Lung (tissue), 12 donors: ENCODE data around the gene SPATA6L. TPM values are rescaled to one million over a fixed set of nuclear protein-coding genes. Genes with fewer than 3 reads are reported as not detected.

Source experiments
- ATAC-seq: fragments of 200-7000 bp; cut with Tn5 transposase; one replicate; pipeline ENCODE4 v1.9.1; 2020; ENCODE audit warnings: moderate number of reproducible peaks; ENCODE audit not compliant: insufficient read depth, low FRiP score
- DNase-seq, 3 donors: peaks; one replicate each; pipeline ENCODE4 v3.0.0-alpha.2; 2013 to 2017
- H3K27ac ChIP-seq, 2 donors: one replicate each; pipeline ENCODE4 v1.5.1; 2013; ENCODE audit warnings: mild to moderate bottlenecking in 2 of 2, moderate library complexity in 2 of 2, control low read depth in 1 of 2, inconsistent platforms in 1 of 2, low read depth in 1 of 2, low read length in 1 of 2
- H3K27me3 ChIP-seq, 3 donors: one replicate each; pipeline ENCODE4 v1.5.1; 2013; ENCODE audit warnings: low read length in 2 of 3; ENCODE audit not compliant: control insufficient read depth in 3 of 3, insufficient read depth in 3 of 3
- H3K36me3 ChIP-seq, 4 donors: one replicate each; pipeline ENCODE4 v1.5.1; 2013; ENCODE audit warnings: low read length in 4 of 4, mild to moderate bottlenecking in 1 of 4, moderate library complexity in 1 of 4; ENCODE audit not compliant: control insufficient read depth in 4 of 4, insufficient read depth in 4 of 4
- H3K4me1 ChIP-seq, 5 donors: one replicate each; pipeline ENCODE4 v1.5.1; 2013; ENCODE audit warnings: low read length in 5 of 5, mild to moderate bottlenecking in 2 of 5, moderate library complexity in 1 of 5; ENCODE audit not compliant: control insufficient read depth in 5 of 5, insufficient read depth in 5 of 5
- H3K4me3 ChIP-seq: one replicate; pipeline ENCODE4 v1.5.1; 2013; ENCODE audit warnings: mild to moderate bottlenecking, control low read depth, moderate library complexity
- H3K9ac ChIP-seq, 2 donors: one replicate each; pipeline ENCODE4 v1.5.1; 2013; ENCODE audit warnings: low read length in 2 of 2, control low read depth in 1 of 2; ENCODE audit not compliant: insufficient read depth in 1 of 2
- H3K9me3 ChIP-seq, 4 donors: one replicate each; pipeline ENCODE4 v1.5.1; 2013; ENCODE audit warnings: low read length in 3 of 4, mild to moderate bottlenecking in 1 of 4, moderate library complexity in 1 of 4; ENCODE audit not compliant: control insufficient read depth in 4 of 4, insufficient read depth in 3 of 4
- WGBS, 2 donors: extraction: QIAGEN DNeasy Blood & Tissue Kit; methylation state at CpG; one replicate each; pipeline ENCODE4 v1.1.7; 2013; 5-methylcytosine and 5-hydroxymethylcytosine counted together
- polyA plus RNA-seq, 2 donors: library from polyadenylated mRNA; stranded (reverse); fragments of 200-250 nt; gene quantifications; one replicate each; pipeline ENCODE4 v1.2.1, GENCODE V29; 2013
- total RNA-seq, 2 donors: library from RNA; depleted of rRNA in 1 of 2; stranded (reverse); fragments of >200 nt in 1 of 2; gene quantifications; one replicate each; pipeline ENCODE4 v1.2.1, GENCODE V29; 2014 to 2021
- TF ChIP-seq, protein P1 (sequence below): IDR thresholded peaks from 2 replicates; pipeline ENCODE4 v1.5.1; 2012; ENCODE audit warnings: mild to moderate bottlenecking; ENCODE audit errors: control extremely low read depth, extremely low read depth
- donor health status: control.
- donor health status: control.
- donor health status: Bipolar disorder and iron deficiency.
- donor health status: healthy.
- donor health status: DM: yes; HTN: yes; CAD: no.

SPATA6L gene
- total and polyA plus RNA-seq, 4 donors: 2.1 to 25.6 (median 11.4) TPM

DNA sequence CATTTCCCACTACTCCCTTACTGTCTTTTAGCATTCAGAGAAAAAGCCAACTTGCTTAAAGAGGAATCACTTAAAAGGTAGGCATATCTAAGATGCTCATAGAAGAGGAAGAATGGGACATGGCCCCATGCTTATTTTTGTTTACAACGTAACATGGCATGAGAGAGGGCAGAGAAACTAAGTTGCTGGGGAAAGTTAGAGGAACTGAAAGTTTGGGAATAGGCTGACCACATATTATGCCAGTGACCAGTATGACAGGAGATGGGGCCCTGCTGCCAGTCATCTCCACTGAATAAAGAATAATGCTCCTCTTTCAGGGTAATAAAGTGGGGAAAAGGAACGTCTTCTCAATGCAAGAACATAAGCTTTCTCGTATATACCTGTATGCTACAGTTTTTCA, 2.3 kb downstream of the SPATA6L start:
- Histone ChIP-seq H3K4me1 (peaks cover 7 to 33% (median 8%) of the 10 kb centered on the region in 5 donors), H3K4me3 (no peak overlapping the region), H3K27me3 (no peaks in the 10 kb centered on the region), H3K9me3 (no peaks in the 10 kb centered on the region), H3K36me3 (no peaks in the 10 kb centered on the region), H3K27ac (no peak overlapping the region), H3K9ac (no peak overlapping the region)
- ATAC-seq: no peak
- DNase-seq: no peak
- 82 to 87% methylated on average over 3 of the region's 3 CpGs for WGBS, 2 donors
- TF ChIP-seq, protein P1, sequence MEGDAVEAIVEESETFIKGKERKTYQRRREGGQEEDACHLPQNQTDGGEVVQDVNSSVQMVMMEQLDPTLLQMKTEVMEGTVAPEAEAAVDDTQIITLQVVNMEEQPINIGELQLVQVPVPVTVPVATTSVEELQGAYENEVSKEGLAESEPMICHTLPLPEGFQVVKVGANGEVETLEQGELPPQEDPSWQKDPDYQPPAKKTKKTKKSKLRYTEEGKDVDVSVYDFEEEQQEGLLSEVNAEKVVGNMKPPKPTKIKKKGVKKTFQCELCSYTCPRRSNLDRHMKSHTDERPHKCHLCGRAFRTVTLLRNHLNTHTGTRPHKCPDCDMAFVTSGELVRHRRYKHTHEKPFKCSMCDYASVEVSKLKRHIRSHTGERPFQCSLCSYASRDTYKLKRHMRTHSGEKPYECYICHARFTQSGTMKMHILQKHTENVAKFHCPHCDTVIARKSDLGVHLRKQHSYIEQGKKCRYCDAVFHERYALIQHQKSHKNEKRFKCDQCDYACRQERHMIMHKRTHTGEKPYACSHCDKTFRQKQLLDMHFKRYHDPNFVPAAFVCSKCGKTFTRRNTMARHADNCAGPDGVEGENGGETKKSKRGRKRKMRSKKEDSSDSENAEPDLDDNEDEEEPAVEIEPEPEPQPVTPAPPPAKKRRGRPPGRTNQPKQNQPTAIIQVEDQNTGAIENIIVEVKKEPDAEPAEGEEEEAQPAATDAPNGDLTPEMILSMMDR: no peak

DNA sequence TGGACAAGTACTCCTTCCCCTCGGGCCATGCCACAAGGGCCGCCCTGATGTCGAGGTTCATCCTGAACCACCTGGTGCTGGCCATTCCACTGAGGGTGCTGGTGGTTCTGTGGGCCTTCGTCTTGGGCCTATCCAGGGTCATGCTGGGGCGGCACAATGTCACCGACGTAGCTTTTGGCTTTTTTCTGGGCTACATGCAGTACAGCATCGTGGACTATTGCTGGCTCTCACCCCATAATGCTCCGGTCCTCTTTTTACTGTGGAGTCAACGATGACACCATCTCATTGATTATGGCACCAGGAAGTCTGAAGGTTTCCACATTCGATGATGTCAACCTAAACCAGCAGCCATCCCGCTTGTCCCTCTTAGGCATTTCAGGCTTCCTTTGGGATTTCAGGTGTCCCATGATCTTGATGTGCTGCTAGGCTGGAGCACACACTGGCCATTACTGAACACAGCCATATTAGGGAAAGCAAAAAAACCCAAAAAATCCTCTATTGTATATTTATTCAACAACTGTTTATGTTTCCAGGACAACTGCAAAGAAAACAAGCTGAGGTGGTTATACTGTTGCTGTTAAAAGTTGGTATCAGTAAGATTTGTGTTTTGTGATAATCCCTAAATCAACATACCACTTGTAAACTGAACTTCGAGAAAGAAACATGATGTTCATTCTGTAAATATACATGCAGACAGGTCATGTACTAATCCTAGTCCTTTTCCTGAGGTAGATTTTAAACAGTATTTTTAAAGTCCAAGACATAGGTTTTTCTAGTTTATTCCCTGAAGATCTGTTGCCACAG, 3.1 kb downstream of the SPATA6L start:
- no peaks in the 10 kb centered on the region for H3K36me3 ChIP-seq
- no peak for ATAC-seq
- peak overlapping the region; percentile 72 for H3K4me3 ChIP-seq
- no peak overlapping the region for H3K9ac ChIP-seq
- peak overlapping the region in 1 of 2 donors; percentile 91 for H3K27ac ChIP-seq
- no peaks in the 10 kb centered on the region for H3K27me3 ChIP-seq
- H3K9me3 ChIP-seq: no peaks in the 10 kb centered on the region
- TF ChIP-seq, protein P1: no peak
- H3K4me1 ChIP-seq: peaks cover 7 to 33% (median 8%) of the 10 kb centered on the region in 5 donors
- DNase-seq: peak in 2 of 3 donors; percentile 32 to 52
- WGBS, 2 donors: 58 to 64% methylated on average over 13 of the region's 13 CpGs

DNA sequence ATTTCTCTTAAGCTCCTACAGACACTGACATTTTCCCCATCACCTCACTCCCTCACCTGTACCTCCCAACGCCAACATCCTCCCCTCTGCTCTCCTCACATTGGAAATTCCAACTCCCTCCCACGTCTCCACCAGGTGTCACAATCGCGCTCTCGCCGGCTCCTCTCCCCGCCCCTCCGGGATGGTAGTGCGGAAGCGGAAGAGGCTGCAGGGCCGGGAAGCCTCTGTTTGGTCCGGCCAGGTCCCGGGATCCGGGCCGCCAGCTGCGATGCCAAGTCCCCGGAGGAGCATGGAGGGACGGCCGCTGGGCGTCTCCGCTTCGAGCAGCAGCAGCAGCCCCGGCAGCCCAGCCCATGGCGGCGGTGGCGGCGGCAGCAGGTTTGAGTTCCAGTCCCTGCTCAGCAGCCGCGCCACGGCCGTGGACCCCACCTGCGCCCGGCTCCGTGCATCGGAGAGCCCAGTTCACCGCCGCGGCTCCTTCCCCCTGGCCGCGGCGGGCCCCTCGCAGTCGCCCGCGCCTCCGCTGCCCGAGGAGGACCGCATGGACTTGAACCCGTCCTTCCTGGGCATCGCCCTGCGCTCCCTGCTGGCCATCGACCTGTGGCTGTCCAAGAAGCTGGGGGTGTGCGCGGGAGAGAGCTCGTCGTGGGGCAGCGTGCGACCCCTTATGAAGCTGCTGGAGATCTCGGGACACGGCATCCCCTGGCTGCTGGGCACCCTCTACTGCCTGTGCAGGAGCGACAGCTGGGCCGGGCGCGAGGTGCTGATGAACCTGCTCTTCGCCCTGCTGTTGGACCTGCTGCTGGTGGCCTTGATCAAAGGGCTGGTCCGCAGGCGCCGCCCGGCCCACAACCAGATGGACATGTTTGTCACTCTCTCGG, 3.9 kb downstream of the SPATA6L start, which contains the start of gene PLPP6:
Gene PLPP6 (plus strand): TSS at position 187 of the 881 bp plus-strand sequence. CDS start 82 bp downstream, at position 269.
- ATAC-seq: peak; percentile 86
- Histone ChIP-seq H3K27ac (peak within 1 kb of the TSS; percentile 76 to 91), H3K4me1 (peaks cover 7 to 33% (median 8%) of the 10 kb centered on the region in 5 donors), H3K27me3 (no peaks in the 10 kb centered on the region), H3K9me3 (no peaks in the 10 kb centered on the region), H3K9ac (peak within 1 kb of the TSS; percentile 31 to 35), H3K36me3 (no peaks in the 10 kb centered on the region), H3K4me3 (peak within 1 kb of the TSS; percentile 72)
- 3% methylated on average over 63 to 70 of the region's 70 CpGs for WGBS, 2 donors
- TF ChIP-seq, protein P1: peak; percentile 65
- peak; percentile 85 to 90 (median 89) for DNase-seq
